HT1080 (cell line): ENCODE data around the gene ESPN. TPM values are rescaled to one million over a fixed set of nuclear protein-coding genes. Genes with fewer than 3 reads are reported as not detected.
A peak's percentile ranks its signal among the peaks of the same experiment; 100 is the strongest.

ENCODE experiments used
- DNase-seq: peaks from one replicate; pipeline ENCODE4 v3.0.0-alpha.2; 2015; ENCODE audit warnings: low read depth
- total RNA-seq: library from RNA; depleted of rRNA; stranded (reverse); fragments of >200 nt; shearing (Covaris generic); gene quantifications from 2 replicates; pipeline ENCODE4 v1.2.3, GENCODE V29; 2014

The ESPN gene
- total RNA-seq, 1 experiment from 2014 or later, result not detected

GRCh38 chr1:6495540-6496364 is 71.2 kb downstream of the ESPN start:
- no peak for DNase-seq

- no peak for DNase-seq
Observed at GRCh38 chr1:6496365-6496721, 71.8 kb downstream of the ESPN start.

GRCh38 chr1:6496890-6497214 is 72.3 kb downstream of the ESPN start:
- no peak for DNase-seq

GRCh38 chr1:6497215-6497866 is 72.8 kb downstream of the ESPN start:
- peak; percentile 59 for DNase-seq

- DNase-seq, result no peak
Observed at GRCh38 chr1:6497867-6498575, 73.4 kb downstream of the ESPN start.

GRCh38 chr1:6498576-6499111 is 74.1 kb downstream of the ESPN start:
- DNase-seq, result no peak

GRCh38 chr1:6499296-6499695 is 74.7 kb downstream of the ESPN start:
- no peak for DNase-seq

GRCh38 chr1:6500544-6501278 is 76.1 kb downstream of the ESPN start:
- DNase-seq, result no peak

- DNase-seq, result no peak
Observed at GRCh38 chr1:6501279-6501813, 76.8 kb downstream of the ESPN start.

- no peak for DNase-seq
Observed at GRCh38 chr1:6502000-6502891, 77.7 kb downstream of the ESPN start.

- DNase-seq, result no peak
Observed at GRCh38 chr1:6503884-6504602, 79.5 kb downstream of the ESPN start.

GRCh38 chr1:6504887-6505286 is 80.3 kb downstream of the ESPN start:
- no peak for DNase-seq

- DNase-seq, result no peak
Observed at GRCh38 chr1:6505367-6506209, 81.0 kb downstream of the ESPN start.

GRCh38 chr1:6506210-6507036 is 81.8 kb downstream of the ESPN start:
- DNase-seq, result no peak

GRCh38 chr1:6507037-6507428 is 82.5 kb downstream of the ESPN start:
- DNase-seq, result no peak

- no peak for DNase-seq
Observed at GRCh38 chr1:6507461-6507911, 82.9 kb downstream of the ESPN start.

GRCh38 chr1:6508154-6508815 is 83.7 kb downstream of the ESPN start:
- DNase-seq, result no peak
